GM18526 (cell line): Measurements from ENCODE around the gene GPS1.

Experiments
- POLR2A ChIP-seq: IDR thresholded peaks from 3 replicates; pipeline ENCODE4 v1.6.1; 2011; ENCODE audit not compliant: insufficient read length; ENCODE audit errors: extremely low read depth

Gene GPS1

DNA sequence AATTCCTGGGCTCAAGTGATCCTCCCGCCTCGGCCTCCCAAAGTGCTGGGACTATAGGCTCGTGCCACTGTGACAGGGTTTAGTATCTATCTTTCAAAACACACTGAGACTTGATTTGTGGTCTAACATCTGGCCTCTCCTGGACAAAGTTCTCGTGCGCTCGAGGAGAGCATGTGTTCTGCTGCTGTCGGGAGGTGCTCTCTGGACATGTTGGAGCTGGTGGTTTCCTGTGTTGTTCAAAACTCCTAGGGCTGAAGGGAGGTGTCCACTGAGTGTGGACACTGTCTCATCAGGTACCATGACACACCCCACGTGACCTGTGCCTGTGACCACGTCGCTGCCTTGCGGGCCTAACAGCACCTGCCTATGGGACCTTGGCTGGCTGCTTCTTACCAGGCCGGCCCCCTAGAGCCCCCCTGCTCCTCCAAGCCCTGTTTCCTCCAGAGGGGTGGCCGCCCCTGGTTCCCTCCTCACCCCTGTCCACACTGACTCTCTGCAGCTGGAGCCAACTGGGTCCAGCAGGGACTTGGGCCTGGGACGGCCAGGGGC, 5.7 kb upstream of the GPS1 start:
- TF ChIP-seq POLR2A = no peak

GRCh38 chr17:82046903-82047302, 4.8 kb upstream of the GPS1 start:
- TF ChIP-seq POLR2A = no peak

- no peak for TF ChIP-seq POLR2A
Observed at GRCh38 chr17:82047379-82047778, 4.3 kb upstream of the GPS1 start.

- no peak for TF ChIP-seq POLR2A
Observed at GRCh38 chr17:82047914-82048570, 3.7 kb upstream of the GPS1 start.

DNA sequence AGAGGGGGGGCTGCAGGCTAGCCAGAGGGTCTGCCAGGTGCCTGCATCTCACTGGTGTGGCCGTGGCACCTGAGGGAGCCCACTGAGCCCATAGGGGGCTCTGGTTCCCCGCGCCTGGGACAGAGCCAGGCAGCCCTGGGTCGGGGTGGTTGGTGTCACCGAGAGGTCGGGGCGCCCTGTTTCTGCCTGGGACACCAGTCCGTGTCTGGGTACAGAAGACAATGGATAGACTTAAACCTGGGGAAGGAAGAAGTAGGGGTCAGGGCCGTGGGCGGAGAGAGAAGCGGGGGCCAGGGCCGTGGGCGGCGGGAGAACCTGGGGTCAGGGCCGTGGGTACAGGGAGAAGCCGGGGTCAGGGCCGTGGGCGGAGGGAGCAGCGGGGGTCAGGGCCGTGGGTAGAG, 3.1 kb upstream of the GPS1 start:
- TF ChIP-seq POLR2A = no peak

DNA sequence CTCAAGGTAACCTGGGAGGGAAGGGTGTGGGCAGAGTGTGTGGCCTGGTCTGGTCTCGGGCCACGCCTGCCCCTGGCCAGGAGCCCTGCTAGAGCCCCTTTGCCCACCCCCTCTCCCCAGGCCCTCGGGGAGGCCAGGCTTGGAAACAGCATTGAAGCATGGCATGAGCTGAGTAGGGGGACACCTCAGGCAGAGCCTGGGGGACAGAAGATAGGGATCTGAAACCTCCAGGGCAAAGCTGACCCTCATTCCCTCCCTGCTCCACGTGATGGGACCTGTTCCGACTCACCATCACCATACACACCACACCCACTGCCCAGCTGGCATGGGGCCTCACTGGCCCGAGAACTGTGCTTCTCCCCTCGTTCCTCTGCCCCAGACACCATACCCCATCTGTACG, 2.6 kb upstream of the GPS1 start:
- no peak for TF ChIP-seq POLR2A

DNA sequence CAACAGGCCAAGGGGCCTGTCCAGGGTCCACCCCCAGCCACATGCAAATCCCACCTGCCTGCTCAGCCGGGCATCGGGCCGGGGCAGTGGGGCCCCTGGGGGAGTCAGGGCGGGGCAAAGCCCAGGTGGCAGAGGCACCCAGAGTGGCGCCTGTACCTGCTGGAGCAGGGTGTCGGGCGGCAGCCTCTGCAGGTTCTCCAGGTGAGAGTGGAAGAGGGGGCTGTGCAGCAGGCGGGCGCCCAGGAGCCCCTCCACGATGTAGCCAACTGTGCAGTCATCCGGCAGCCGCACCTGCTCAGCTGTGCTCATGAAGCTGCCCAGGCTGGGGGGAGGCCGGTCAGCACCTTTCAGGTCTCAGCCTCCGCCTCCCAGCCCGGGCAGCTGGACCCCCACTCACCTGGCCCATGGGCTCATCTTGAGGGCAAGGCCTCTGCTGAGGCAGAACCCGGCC, 2.2 kb upstream of the GPS1 start:
- TF ChIP-seq POLR2A = no peak

DNA sequence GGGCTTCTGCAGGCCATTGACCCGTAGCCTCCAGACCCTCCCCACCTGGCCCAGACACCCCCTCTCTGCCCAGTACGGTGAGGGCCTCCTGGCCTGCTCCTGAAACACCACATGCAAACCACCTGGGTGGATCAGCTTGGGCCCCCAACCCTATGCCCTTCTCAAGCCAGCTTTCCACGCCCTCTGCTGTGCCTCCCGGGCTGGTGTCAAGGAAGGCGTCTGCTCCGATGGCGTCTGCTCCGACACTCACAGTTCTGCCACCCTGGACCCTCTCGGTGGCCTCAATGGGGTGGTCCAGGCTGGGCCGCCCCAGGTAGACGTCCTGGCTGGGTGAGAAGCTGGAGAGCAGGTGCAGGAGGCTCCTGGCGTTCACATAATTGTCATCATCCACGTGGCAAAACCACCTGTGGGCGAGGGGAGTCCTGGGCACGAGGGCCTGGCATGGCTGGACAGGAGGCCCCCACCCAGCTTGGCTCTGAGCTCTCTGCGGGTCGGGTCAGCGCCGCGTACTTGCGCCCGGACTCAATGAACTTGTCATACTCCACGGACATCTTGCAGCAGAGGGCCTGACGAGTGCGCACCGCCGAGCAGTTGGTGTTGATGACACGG, 1.4 kb upstream of the GPS1 start:
- TF ChIP-seq POLR2A = no peak

DNA sequence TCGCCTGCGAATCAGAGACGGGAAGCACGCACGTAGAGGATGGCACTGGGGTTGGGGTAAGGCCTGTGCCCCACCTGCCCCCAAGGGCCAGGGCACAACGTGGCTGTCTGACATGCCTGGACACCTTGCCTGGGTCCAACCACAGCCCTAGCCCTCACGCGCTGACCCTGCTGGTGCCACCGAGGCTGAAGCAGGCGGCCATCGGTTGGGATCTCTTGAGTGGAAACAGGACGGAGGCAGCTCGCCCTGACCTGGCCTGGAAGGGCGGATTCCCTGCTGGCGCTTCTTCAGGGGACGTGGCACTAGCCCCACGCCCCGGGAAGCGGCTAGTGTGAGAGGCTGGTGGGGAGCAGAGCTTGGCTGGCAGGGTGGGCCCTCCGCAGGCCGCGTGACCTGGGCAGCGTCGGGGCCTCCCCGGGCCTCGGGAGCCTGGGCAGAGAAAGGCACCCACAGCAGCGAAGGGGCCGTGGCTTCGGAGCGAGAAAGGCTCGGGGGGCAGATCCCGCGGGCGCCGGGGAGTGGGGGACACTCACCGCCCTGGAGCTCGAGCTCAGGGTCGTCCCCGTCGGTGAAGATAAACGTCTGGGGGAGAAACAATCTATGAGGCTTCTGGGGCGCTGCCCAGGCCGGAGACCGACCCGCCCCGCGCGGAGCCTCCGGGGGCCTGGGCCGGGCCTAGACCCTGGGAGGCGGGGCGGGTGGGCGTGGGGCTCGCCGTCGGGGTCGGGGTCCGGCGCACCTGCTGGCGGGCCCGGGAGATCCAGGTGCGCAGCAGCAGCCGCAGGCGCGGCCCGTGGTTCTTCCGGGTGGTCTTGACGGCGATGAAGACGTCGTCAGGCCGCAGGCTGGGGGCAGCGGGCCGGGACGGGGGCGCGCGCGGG, 697 bp upstream of the GPS1 start:
- TF ChIP-seq POLR2A = no peak

DNA sequence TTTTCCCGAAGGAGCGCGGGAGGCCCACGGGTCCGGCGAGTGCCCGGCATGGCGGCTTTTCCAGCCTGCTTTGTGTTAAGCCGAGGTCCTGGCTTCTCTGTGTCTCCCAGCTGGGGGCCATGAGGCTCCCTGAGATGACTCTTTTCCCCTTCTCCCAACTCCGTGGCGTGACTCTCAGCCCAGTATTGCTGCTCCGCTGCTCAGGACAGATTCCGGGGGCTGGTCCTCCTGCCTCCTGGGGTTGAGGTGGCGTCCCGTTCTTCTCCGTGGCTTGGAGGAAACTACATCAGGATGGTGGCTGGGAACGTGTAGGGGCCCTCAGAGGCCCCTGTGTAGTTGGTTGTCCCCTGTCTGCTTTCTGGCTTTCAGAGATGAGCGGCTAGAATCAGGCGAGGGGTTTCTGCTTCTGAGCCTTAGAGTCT, 951 bp downstream of the GPS1 start:
- no peak for TF ChIP-seq POLR2A

DNA sequence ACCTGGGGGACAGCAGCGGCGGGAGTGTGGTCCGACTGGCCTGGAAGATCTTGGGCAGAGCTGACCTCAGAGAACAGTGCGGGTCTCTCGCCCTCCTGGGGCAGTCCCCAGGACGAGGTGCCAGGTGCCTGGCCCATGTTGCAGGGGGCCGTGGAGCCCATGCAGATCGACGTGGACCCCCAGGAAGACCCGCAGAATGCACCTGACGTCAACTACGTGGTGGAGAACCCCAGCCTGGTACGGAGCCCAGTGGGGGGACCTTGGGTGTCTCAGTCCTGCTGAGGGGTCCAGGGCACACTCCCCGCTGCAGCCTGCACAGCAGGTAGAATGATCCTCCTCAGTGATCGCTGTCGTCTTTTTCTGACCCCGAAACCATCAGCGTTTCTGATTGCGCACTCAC, 1.4 kb downstream of the GPS1 start:
- TF ChIP-seq POLR2A = no peak

DNA sequence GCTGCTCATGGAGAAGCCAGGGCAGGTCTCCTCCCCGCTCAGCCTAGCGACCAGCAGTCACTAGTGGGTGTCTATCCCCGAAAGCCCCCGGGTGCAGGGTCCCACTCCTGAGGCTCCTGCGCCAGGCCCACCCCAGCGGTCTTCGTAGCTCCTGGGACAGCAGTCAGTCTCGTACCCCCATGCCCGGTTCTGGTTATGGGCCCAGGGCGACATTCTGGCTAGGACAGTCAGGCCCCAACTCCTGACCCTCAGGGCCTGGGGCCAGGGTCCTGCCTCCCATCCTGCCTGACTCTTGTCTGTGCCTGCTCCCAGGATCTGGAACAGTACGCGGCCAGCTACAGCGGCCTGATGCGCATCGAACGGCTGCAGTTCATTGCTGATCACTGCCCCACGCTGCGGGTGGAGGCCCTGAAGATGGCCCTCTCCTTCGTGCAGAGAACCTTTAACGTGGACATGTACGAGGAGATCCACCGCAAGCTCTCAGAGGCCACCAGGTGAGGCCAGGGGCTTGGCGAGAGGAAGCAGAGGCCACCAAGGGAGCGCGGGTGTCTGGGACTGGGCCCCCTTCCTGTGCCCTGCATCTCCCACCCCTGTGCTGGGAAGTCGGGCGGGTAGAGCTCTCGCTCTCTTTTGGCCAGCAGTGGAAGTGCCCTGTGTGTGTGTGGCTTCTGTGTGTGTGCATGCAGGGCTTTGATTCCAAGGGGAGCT, 2.0 kb downstream of the GPS1 start:
- TF ChIP-seq POLR2A = no peak

- no peak for TF ChIP-seq POLR2A
Observed at GRCh38 chr17:82054351-82055022, 2.8 kb downstream of the GPS1 start.

DNA sequence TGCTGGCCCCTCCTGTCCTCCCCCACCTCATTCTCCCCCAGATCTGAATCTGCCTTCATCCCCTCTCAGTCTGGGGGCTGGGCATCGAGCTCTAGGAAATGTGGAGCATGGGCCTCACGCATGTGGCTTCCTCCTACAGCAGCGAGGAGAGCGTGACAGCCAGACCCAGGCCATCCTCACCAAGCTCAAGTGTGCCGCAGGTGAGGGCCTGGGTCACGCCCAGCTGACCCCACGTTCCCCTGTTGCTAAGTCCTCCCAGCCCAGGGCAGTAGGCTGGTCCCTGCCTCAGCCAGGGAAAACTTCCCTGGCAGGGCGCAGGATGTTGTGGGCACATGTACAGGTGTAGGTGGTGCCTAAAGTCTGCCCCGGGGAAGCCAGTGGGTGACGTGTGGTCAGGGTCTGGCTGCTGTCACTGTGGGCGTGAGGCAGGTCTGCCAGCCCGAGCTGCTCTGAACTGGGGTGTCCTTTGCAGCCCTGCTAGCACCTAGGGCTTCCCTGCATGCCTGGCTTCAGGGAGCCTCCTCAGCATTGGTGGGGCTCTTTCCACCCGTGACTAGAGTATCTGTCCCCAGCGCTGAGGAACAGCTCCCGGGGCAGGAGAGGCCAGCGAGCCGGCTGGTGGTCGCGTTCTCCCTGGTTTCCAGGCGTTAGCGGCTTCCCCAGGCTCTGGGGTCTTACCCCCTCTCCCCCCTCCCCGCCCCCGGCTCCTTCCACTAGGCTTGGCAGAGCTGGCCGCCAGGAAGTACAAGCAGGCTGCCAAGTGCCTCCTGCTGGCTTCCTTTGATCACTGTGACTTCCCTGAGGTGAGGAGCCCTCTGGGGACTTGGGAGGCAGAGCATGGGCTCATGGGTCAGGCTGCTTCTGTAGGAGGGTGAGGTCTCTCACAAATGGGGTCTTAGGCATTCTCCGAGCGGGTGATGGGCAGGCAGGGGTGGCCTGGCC, 3.6 kb downstream of the GPS1 start:
- TF ChIP-seq POLR2A = no peak
